HG03135 (cell line): ENCODE results near the gene IRF8.
"Not testable (repeated sequence)": the region's sequence is repeated elsewhere in the genome, so short reads cannot be mapped to it uniquely, and the experiment has no call there.

Experiments
- ATAC-seq: cut with Tn5 transposase; IDR thresholded peaks from one replicate; pipeline ENCODE4 v1.9.1; 2021; ENCODE audit warnings: mild to moderate bottlenecking, moderate library complexity; ENCODE audit not compliant: unreplicated experiment

Gene IRF8

DNA sequence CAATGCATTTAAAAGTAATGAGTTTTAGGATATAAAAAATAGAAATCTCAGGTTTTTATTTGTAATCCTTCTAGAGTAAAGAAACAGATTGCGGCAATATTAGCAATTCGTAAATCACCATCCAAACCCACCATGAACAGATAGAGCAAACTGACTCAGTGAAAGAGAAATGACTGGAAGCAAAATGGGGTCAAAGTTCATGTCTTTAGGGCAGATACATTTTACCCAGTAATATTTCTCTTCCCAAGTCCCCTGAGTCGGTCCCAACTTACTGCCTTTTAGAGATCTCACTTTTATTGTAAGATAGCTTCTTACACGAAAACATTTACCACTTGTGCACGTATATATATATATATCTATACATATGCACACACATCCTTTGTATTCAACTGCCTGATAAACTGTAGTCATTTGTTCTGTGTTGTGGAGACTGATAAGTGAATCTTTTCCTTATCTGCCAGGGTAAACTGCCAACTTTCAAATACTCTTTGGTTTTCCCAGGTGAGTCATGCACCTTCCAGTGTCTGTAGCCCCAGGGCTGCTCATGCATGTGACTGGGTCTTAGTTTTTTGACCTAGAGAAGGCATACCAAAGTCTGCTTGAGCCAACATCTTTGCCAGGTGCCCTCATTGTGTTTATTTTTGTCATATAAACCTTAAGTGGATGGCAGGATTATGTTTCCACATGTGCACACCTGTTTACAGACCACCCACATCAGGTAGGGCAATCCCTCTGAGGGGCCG, 7.8 kb upstream of the IRF8 start:
- no peak for ATAC-seq

DNA sequence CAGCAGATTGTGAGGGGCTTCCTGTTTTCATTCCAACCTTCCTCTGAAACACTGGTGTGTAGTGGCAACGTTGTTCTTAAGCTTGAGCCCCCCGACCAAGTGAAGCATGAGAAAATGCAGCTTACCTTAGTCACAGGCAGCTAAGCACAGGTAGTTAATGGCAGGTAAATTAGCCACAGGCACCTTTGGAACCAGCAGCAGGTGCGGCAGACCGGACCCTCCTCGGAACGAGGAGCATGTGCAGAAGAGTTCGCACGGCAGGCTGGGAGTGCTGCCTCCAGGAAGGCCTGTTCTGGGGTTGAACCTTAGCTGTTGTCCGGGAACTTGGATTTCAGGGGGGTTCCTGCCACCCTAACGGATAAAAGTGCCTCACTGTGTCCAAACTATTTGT, 7.2 kb upstream of the IRF8 start:
- ATAC-seq = no peak

DNA sequence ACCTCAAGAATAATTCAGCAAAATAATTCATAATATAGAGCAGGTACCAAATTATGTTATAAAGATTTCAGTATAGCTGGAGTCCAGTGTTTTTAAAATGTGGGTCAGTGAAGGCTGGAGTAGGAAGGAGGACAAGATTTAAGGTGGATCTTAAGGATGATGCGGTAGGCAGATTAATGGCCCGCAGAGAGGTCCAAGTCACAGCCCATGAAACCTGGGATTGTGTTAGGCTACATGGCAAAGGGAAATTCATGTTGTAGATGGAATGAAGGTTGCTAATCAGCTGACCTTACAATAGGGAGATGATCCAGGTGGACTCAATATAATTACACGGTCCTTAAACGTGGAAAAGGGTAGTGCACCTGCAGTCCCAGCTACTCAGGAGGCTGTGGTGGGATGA, 6.2 kb upstream of the IRF8 start:
- no peak for ATAC-seq

DNA sequence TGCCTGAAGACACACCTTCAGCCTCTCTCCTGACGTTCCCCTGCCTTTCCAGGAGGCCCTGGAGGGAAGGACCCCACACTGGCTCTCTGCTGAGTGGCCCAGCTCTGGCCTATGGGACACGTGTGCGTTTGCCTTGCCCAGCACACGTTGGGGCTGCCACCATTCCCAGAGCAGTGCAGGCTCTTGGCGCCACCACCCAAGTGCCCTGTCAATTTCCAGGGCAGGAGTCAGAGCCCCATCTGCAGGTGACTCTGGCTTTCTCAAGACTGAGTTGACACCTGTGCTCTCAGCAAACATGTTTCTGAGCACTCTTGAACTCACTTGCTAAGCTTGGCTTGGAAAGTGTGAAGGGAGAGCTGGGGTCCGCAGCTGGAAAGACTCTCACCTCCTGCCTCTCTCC, 4.7 kb upstream of the IRF8 start:
- no peak for ATAC-seq

DNA sequence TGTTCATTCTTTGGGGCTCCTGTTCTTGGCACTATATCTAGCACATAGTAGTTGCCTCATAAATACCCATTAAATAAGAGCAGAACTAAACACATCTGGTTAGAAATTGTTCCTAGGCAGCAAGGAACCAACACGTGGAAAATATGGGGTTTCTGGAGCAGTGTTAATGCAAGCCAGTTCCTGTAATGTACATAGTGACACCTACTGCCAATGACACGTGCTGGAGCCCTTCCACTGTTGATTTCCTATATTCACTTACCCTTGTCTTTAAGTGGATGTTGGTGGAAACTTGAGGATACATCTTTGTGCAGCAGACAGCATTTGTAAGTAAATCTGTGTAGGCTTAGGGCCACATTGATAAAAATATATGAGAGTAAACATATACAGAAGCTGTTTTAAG, 1.6 kb upstream of the IRF8 start:
- ATAC-seq = no peak

DNA sequence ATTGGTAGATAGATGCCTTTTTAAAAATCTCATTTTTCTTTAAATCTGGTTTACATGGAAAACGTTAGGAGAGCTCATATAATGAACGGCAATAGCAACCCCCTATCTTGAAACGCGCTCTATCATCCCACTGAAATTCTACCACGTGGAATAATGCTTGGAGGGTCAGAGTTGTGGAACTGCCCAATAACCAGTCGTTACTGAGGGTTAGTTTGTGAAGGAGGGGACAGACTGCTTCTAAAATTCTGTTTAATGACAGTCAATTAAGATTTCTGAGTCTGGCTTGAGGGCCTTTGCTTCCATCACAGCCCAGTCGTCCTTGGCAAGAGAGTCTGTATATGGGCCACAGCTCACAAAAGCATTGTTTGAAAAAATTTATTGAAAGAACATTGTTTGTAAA, 482 bp downstream of the IRF8 start:
- no peak for ATAC-seq

DNA sequence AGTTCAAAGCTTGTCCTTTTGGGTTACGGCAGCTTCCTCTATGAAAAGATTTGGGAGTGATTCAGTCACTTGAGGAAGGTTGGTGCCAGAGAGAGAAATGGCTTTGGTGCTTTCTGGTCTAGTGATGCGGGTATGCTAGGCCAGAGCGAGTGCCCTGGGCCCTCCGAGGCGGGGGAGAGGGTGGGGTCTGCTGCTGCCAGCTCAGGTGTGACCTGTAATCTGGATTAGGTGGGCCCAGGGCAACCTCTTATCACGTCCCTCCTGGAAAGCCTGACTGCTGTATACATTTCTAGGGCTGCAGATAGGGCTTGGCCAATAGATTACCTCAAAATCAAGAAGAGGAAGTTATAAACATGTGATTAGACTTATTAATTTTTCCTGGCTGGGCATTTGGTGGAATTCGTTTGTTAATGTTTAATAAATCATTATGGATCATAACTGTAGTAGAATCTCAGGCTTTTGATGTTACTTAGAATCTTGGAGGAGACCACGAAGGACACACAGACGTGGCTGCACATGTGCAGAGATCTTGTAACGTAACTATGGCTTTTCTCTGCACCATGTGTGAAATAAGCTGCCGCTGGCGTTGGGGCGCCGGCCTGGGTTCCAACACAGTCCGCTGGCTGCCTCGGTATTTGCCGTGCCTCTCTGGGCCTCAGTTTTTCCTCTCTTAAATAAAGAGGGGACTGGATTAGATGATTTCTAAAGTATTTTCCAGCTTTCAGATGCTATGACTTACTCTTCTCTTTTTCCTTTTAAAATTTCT, 1.2 kb downstream of the IRF8 start:
- ATAC-seq = no peak

DNA sequence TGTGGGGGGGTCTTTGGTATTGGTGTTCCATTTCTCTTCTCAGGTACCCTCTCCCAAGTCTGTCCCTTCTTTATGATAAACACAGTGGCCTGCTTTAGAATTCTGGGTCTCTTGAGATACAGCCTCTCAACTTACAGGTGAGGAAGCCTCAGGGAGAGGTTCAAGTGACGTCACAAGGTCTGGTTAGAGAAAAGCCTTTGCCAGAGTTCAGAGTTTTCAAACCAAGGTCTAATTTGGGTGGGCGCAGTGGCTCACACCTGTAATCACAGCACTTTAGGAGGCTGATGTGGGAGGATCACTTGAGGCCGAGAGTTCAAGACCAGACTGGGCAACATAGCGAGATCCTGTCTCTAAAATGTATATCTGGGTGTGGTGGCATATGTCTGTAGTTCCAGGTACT, 2.1 kb downstream of the IRF8 start:
- ATAC-seq = no peak

DNA sequence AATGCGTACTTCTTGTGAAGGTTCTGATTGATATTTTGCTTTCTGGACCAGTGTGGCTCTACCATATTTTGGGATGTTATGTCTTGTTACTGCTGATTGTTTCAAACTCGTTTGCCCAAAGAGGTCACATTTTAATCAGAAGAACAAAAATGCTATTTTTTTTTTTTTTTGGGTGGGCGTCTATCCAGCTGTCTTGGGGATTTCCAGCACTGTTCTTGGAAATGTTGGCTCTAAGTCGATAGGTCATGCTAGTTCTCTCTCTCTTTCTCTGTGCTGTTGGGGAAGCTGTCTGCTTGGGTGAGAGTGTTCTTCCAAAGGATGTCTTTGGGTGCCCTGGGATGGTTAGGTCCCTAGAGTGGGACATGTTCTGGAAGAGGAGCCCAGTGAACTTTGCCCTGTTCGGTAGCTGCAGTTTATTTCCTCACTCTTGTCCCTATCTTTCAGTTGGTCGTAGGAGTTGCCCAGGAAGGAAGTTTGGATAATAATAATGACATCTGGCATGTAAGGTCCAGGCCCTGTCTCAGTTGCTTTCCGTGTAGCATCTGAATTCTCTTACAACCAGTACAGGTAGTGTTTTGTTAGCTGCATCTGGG, 2.9 kb downstream of the IRF8 start:
- ATAC-seq = no peak

DNA sequence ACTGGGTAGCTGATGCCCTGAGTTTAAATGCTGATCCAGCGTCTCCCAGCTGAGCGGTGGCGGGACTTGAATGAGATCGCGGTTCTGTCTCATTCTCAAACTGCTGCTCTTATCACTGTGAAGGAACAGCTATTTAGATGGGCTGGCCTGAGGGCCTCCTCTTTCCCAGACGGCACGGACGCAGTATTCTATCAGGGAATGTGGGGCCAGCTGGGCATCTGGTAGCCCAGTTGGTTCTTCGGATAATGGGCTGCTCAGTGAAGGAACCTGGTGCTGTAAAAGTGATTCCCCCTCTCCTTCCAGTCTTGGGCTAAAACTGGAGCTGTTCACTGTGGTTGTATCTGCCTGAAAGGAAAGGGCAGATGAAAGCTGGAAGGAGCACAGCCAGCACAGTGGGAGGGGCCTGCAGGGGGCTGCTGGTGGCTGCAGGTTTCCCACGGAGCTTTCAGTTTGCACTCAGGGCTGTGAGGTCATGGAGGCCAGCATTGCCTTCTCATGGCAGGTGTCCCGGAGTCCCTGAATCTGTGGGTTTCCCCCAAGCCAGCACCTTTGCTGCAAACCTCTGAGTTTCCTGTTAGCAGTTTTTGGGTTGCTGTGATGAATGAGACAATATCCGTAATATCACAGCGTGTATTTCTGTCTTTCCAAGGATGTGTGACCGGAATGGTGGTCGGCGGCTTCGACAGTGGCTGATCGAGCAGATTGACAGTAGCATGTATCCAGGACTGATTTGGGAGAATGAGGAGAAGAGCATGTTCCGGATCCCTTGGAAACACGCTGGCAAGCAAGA, 3.6 kb downstream of the IRF8 start:
- peak; percentile 63 for ATAC-seq

DNA sequence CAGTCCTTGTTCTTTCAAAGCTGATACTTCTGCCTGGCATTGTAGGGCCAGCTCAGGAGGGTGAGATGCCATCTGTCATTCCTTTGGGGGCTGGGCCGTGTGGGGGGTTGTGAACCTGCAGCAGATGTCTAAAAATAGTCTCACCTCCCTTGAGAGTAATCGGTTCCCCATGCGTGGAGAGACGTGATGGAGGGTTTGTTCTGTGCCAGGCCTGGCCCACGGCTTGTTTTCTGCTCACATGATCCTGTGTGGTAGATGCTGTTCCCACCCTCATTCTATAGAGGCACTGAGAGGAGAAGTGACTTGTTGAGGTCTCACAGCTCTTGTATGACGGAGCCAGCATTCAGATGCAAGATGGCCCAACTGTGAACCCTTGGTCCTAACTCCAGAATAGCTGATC, 4.6 kb downstream of the IRF8 start:
- no peak for ATAC-seq

DNA sequence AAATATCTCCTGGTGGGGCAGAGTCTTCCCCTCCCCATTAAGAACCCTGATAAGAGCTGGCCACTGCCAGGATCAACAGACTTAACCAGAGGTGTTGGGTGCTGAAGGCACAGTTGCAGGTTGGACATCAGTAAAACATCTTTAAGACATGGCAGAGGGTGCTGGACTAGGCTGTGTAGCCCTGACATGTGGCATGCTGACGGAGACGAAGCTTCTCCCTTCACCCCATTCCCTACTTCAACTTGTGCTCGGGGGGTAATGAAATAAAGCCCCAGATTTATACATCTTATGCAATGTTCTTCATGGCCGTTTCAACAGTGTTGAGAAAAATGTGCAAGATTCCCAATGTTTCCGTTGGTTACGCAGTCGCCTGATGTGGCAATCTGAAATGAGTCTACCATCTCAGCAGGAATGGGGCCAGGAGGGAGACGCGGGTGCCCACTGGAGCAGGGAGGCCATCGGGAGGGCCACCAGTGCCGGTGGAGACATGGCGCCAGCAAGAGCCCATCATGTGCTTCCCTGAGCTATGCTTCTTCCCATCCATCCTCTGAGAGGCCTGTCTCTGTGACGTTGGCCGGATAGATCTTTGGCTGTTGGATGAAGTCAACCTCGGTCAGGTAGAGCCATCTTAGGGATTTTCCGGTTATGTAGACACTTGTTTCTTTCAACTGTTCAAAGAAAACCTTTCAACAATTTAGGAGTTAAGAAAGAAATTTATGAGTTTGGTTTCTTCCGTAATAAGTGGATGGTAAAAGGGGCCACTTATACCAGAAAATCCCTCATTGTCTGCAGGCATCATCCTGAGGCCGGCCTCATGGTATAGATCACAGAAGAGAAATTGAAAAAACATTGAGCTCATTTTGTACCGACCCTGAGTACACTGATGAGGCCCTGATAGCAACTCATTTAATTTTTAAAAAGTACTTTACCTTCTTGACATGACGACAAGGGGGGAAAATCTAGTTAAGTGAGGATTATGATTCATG, 6.4 kb downstream of the IRF8 start:
- ATAC-seq = no peak

DNA sequence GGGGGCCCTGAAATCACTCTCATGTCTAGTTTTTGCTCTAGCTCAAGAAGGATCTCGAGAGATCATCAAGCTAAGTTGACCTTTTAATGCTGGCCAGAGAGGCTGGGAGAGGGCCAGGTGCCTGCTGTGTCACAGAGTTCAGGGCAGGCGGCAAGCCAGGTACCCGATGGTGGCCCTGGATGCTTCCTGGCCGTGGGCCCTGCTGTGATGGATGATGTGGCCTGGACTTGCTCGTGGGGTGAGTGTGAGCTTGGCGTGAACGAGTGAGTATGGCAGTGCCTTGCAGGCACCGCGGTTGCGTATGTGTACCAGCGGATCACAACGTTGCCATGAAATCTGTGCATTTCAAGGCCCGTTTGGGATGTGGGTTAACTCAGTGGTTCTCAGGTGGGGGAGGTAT, 7.4 kb downstream of the IRF8 start:
- no peak for ATAC-seq

DNA sequence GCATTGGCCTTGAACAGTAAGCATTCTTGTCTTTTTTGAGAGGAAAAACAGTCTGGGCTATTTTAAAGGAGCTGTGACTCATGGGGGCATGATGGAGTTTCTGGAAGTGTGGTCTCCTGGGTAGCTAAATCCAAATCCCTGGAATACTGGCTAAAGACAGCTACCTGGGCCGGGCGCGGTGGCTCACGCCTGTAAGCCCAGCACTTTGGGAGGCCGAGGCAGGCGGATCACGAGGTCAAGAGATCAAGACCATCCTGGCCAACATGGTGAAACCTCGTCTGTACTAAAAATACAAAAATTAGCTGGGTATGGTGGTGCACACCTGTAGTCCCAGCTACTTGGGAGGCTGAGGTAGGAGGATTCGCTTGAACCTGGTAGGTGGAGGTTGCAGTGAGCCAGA, 8.3 kb downstream of the IRF8 start:
- ATAC-seq = not testable (repeated sequence)

DNA sequence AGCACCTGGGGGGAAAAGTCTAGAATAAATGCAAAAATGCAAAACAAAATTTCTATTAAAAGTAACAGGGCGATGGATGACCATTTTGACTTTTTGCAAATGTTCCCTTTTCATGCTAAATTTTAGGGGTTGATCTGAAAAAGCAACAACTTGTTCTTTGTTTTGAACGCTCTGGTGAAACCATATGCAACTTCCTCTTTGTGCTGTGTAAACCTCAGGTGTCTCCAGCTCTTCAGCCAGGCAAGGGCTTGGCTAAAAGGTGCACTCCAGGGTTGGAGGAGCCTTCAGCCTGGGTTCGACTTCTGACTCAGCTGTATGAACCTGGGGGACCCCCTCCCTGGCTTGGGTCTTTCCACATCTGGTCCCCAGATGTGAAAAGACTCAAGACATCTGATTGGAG, 9.5 kb downstream of the IRF8 start:
- peak; percentile 59 for ATAC-seq

DNA sequence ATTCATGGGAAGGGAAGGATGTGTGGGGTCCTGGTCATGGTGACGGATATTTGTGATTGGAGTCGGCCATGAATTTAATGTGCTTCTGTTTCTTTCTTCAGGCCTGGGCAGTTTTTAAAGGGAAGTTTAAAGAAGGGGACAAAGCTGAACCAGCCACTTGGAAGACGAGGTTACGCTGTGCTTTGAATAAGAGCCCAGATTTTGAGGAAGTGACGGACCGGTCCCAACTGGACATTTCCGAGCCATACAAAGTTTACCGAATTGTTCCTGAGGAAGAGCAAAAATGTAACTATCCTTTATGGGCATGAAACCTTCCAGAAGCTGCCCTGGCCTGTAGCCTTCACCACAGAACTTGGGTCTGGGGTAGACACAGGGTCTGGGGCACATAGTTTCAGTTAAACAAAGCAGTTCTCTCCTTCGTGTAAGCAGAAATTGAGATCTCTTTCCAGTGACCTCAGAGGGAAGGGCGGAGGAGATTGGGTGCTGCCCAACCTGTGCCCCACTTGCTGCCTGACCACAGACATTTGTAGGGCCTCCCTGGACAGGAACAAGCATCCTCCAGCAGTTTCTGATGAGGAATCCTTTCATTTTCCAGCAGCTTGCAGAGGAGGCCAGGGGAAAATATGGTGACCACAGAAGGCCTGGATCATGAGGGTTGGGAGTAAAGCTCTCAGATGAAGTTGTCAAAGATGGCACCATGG, 10.1 kb downstream of the IRF8 start:
- no peak for ATAC-seq

DNA sequence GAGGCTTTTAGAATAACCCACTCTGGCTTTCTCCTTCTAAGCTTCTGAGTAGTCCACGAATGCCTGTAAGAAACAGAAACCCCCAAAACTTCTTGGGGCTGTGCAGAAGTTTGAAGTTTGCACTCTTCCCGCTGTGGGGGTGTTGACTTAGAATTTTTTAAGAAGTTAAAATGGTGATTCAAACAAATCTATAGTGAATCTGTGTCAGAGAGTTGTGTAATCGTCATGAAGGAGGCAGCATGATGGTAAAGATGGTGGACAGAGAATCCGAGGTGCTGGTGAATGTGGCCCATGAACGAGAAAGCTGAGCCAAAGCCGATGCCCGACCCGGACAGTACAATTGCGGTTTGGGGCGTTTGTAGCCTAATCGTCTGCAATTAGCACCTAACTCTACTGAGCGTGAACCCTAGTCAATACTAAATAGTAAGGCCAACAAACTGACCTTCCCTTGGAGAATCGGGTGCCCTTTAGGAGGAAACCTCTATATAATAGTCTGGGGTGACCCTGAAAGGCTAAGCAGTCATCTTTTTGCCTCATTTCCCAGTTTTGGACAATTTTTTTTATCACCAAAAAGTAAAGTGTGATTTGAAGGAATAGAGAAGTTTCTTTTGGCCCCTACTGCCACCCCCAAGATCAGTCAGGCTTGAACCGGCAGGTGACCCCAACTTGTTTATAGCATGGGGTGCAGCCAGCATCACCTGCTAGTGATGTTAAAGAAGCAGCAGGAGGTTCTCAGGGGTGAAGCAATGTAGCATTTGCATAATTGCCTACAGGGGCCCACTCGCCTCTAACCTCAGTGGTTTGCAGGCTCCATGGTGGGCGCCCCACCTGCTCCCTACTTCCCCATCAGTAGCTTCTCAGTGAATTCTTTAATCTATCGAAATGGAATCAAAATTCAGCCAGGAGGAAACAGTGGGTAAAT, 11.2 kb downstream of the IRF8 start:
- ATAC-seq = no peak

DNA sequence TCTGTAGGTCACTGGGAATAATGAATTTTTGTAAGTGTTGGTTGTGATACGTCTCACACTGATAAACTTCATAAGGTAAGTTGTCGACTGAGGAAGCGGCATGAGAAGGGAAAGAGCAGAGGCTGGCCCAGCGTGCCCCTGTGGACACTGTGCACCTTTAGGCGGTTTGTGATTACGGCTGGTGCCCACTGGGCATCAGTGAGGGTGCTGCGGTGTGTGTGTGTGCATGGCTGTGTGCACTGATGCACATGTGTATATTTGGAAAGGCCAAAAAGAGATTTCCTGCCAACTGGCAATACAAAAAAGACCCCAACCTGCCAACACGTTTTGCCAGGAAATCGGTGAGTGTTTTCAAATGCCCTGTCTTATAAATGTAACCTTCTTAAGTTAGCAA, 11.9 kb downstream of the IRF8 start:
- no peak for ATAC-seq
